CD4-positive, alpha-beta T cell treated with Interleukin-15 for 1 hour (primary cell): ENCODE results near the gene UGT3A2.

Experiments
- DNase-seq: peaks from one replicate; pipeline ENCODE4 v3.0.0-alpha.2; 2020

Gene UGT3A2

GRCh38 chr5:36001032-36001431 lies 65.7 kb downstream of the UGT3A2 start:
- DNase-seq, result no peak

- no peak for DNase-seq
These were observed 67.1 kb downstream of the UGT3A2 start for GRCh38 chr5:35999547-35999946.

DNA sequence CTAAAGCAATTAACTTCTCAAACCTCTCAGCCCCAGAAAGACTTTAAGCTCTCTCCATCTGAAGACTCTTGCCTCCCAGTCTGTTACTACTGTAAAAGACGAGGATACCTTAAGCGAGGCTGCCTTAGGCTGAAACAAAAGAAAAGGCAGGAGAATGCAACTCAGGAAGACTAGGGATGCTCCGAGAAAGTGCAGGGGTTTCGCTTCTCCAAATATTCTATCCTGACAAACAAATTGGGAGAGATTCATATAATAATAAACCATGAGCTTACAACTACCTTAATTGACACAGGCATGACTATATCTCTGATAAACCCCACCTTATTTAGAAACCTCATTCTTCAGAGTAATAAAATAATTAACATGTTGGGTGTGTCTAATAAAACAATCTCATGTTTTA lies 70.6 kb downstream of the UGT3A2 start:
- no peak for DNase-seq

GRCh38 chr5:35990941-35991611 lies 75.6 kb downstream of the UGT3A2 start, which contains the start of gene UGT3A1:
Gene UGT3A1 (minus strand): TSS chr5:35991390. CDS start chr5:35991240, 150 bp downstream.
- no peak for DNase-seq

GRCh38 chr5:35990520-35990919 lies 76.2 kb downstream of the UGT3A2 start:
- no peak for DNase-seq

DNA sequence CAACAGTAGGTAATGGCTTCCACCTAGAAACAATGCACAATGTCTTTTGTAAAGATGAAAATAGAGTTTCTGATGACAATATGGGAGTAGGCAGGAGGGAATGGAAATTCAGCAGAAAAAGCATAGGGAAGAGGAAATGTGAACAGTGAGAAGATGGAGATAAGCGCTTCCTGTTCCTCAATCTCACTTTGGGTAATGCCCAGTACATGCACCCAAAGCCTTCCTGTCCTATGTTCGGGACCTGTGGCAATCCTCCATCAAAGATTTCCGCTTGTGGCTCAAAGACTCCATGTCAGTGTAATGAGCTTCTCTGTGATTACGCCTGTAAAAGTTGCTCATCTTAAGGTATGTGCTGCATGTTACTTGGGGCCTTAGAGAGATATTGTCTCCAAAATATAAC lies 78.2 kb downstream of the UGT3A2 start:
- no peak for DNase-seq

DNA sequence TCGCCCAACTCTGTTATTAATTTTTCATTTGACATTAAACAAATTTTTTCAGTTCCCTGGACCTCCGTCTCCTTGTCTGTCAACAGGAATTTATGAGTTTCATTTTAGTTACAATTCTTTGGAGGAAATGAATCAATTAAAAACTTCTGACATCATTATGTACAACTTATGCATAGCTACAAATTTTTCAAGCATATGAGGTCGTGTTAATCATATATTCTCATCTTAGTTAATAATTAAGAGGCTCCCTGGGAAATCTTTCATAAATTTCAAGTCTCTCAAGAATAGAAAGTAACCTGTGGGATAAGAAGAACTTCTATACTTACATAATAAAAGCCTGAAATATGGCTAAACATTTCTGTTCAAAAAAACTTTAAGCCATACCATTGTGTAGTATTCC lies 78.9 kb downstream of the UGT3A2 start:
- no peak for DNase-seq
